HG02981 (cell line): ENCODE measurements around the gene RBM6.
"Not testable (repeated sequence)": the region's sequence is repeated elsewhere in the genome, so short reads cannot be mapped to it uniquely, and the experiment has no call there.

Experiments
- ATAC-seq: cut with Tn5 transposase; IDR thresholded peaks from one replicate; pipeline ENCODE4 v1.9.1; 2021; ENCODE audit warnings: mild to moderate bottlenecking, moderate library complexity; ENCODE audit not compliant: unreplicated experiment

RBM6 gene

GRCh38 chr3:50084951-50085350 lies 145.0 kb downstream of the RBM6 start:
- not testable (repeated sequence) for ATAC-seq

- ATAC-seq = peak; percentile 97
These were observed 149.0 kb downstream of the RBM6 start, which contains the start of gene RBM5 for GRCh38 chr3:50088725-50089608. Gene RBM5 (plus strand): TSS chr3:50088919. CDS start chr3:50090435, 1,516 bp downstream.

- ATAC-seq = no peak
These were observed 149.6 kb downstream of the RBM6 start for GRCh38 chr3:50089609-50089945.

- no peak for ATAC-seq
These were observed 151.0 kb downstream of the RBM6 start for GRCh38 chr3:50090984-50091383.

GRCh38 chr3:50095352-50095998 lies 155.5 kb downstream of the RBM6 start:
- ATAC-seq = no peak

- ATAC-seq = no peak
These were observed 160.4 kb downstream of the RBM6 start for GRCh38 chr3:50100386-50100785.

GRCh38 chr3:50100956-50101845 lies 161.3 kb downstream of the RBM6 start:
- no peak for ATAC-seq

GRCh38 chr3:50102558-50102957 lies 162.6 kb downstream of the RBM6 start:
- ATAC-seq = no peak

- no peak for ATAC-seq
These were observed 171.8 kb downstream of the RBM6 start for GRCh38 chr3:50111757-50112156.

- no peak for ATAC-seq
These were observed 172.5 kb downstream of the RBM6 start for GRCh38 chr3:50112462-50112861.

GRCh38 chr3:50117120-50117519 lies 177.2 kb downstream of the RBM6 start:
- ATAC-seq = no peak

GRCh38 chr3:50118237-50118636 lies 178.3 kb downstream of the RBM6 start:
- ATAC-seq = no peak

GRCh38 chr3:50119786-50120185 lies 179.8 kb downstream of the RBM6 start:
- no peak for ATAC-seq

GRCh38 chr3:50120364-50121071 lies 180.6 kb downstream of the RBM6 start:
- ATAC-seq = no peak

- ATAC-seq = peak; percentile 56
These were observed 181.4 kb downstream of the RBM6 start for GRCh38 chr3:50121072-50122032.

- no peak for ATAC-seq
These were observed 182.1 kb downstream of the RBM6 start for GRCh38 chr3:50122071-50122470.

GRCh38 chr3:50122661-50123391 lies 182.9 kb downstream of the RBM6 start:
- no peak for ATAC-seq

- ATAC-seq = no peak
These were observed 183.6 kb downstream of the RBM6 start for GRCh38 chr3:50123394-50124051.
